KMS-11 (cell line): ENCODE results near the gene RRN3.

Source experiments
- H2AFZ ChIP-seq: fragments of 200-600 bp; sonication (generic); 2 replicates; pipeline ENCODE4 v1.6.1; 2016; ENCODE audit warnings: antibody characterized with exemption, mixed run types, low read depth
- H3K27ac ChIP-seq: fragments of 200-600 bp; sonication (generic); 2 replicates; pipeline ENCODE4 v1.6.1; 2016; ENCODE audit warnings: mild to moderate bottlenecking, mixed run types
- H3K27me3 ChIP-seq: fragments of 200-600 bp; sonication (generic); 2 replicates; pipeline ENCODE4 v1.6.1; 2017; ENCODE audit warnings: mild to moderate bottlenecking, low read depth, mixed run types, moderate library complexity; ENCODE audit not compliant: insufficient read depth
- H3K36me3 ChIP-seq: fragments of 200-600 bp; sonication (generic); 2 replicates; pipeline ENCODE4 v1.6.1; 2017; ENCODE audit warnings: mild to moderate bottlenecking, mixed run types; ENCODE audit not compliant: insufficient read depth
- H3K4me1 ChIP-seq: fragments of 200-600 bp; sonication (generic); 2 replicates; pipeline ENCODE4 v1.6.1; 2016; ENCODE audit warnings: mild to moderate bottlenecking, low read depth, mixed run types; ENCODE audit not compliant: poor library complexity, severe bottlenecking
- H3K4me2 ChIP-seq: fragments of 200-600 bp; sonication (generic); 2 replicates; pipeline ENCODE4 v1.7.0; 2016; ENCODE audit warnings: mild to moderate bottlenecking, mixed run types
- H3K4me3 ChIP-seq: fragments of 200-600 bp; sonication (generic); IDR thresholded peaks from 2 replicates; pipeline ENCODE4 v1.6.1; 2017; ENCODE audit warnings: low read depth, low read length, mixed read lengths; ENCODE audit not compliant: insufficient read depth
- H3K79me2 ChIP-seq: fragments of 200-600 bp; sonication (generic); 2 replicates; pipeline ENCODE4 v1.6.1; 2016; ENCODE audit warnings: low read depth, mixed run types; ENCODE audit not compliant: insufficient read depth
- H3K9ac ChIP-seq: fragments of 200-600 bp; sonication (generic); 2 replicates; pipeline ENCODE4 v1.6.1; 2016; ENCODE audit warnings: mild to moderate bottlenecking, mixed run types
- H4K20me1 ChIP-seq: fragments of 200-600 bp; sonication (generic); 2 replicates; pipeline ENCODE4 v1.6.1; 2016; ENCODE audit warnings: mild to moderate bottlenecking, mixed run types; ENCODE audit not compliant: insufficient read depth
- CTCF ChIP-seq: fragments of 200-600 bp; sonication (generic); conservative IDR thresholded peaks from 2 replicates; pipeline ENCODE4 v1.6.1; 2017; ENCODE audit warnings: low read depth, mild to moderate bottlenecking, antibody characterized with exemption, low read length, moderate library complexity, mixed read lengths

RRN3 gene

DNA sequence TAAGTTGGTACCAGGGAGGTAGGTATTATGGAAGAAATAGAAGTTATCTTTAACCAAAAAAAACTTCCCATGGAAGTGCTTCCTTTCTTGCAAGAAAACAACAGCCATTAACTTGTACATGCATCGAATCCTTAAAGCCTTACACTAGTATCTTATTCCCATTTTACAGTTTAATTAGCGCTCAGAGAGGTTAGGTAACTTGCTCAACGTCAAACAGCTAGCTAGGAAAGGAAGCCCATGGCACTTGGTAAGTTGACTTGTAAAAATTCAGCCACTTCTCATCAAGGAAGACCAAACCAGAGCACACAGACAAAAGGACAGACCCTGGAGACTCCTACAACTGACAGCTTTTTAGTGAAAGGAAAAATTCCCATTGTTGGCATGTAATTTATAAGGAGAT is 34.7 kb downstream of the RRN3 start:
- H3K27me3 ChIP-seq = no peaks in the 10 kb centered on the region
- no peaks in the 10 kb centered on the region for H3K79me2 ChIP-seq
- H3K9ac ChIP-seq = no peak overlapping the region
- H3K27ac ChIP-seq = no peak overlapping the region
- TF ChIP-seq CTCF = no peak
- peaks cover 17% of the 10 kb centered on the region; the same call in 1 of the 2 replicates for H3K36me3 ChIP-seq
- no peak overlapping the region for H2AFZ ChIP-seq
- H3K4me3 ChIP-seq = no peak overlapping the region
- no peak overlapping the region for H3K4me2 ChIP-seq
- no peaks in the 10 kb centered on the region for H3K4me1 ChIP-seq
- H4K20me1 ChIP-seq = no peaks in the 10 kb centered on the region

GRCh38 chr16:15057681-15058417 is 36.2 kb downstream of the RRN3 start:
- H3K27me3 ChIP-seq = no peaks in the 10 kb centered on the region
- H3K9ac ChIP-seq = no peak overlapping the region
- no peak for TF ChIP-seq CTCF
- no peak overlapping the region for H2AFZ ChIP-seq
- H3K36me3 ChIP-seq = peaks cover 12% of the 10 kb centered on the region; the same call in 1 of the 2 replicates
- no peaks in the 10 kb centered on the region for H3K4me1 ChIP-seq
- H3K27ac ChIP-seq = no peak overlapping the region
- no peaks in the 10 kb centered on the region for H4K20me1 ChIP-seq
- H3K79me2 ChIP-seq = no peaks in the 10 kb centered on the region
- H3K4me2 ChIP-seq = no peak overlapping the region
- H3K4me3 ChIP-seq = no peak overlapping the region

DNA sequence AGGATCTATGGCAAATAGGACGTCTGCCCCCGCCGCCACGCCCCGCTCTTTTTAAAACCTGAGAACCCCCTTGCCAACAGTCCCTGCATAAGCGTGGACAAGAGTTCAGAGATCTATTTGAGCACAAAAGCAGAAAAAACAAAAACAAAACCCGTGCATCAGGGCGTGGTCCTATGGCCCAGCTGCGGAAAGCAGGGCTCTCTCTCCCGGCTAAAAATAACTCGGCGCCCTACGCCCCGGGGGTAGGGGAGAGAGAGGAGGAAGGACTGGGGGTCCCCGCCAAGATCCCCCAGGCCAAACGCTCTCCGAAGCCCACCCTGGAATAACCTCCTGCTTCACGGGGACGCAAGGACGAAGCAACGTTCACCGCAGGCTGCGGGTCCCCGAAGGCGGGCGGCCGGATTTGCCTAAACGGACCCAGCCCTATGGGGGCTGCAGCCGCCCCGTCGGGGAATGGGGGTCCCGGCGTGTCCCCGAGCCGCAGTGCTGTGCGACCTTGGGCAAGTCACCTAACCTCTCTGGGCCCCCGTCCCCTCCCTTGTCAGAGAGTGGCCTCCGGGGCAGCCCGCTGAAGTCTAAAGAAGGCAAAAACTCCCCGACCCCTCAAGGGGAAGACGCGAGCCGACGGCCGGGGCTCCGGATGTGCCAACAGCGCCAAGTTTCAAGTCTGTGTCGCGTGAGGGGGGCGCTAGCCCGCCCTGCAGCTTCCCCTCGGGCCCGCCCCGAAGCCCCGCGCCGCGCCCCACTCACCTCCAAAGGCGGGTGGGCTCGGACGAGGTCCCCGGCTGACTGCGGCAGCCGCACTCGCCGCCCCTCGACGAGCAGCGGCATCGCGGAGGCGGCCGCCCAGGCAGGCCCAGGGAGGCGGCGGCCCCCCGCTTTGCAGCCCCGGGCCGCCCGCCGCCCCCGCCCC is 38.7 kb downstream of the RRN3 start:
- H3K27me3 ChIP-seq = no peaks in the 10 kb centered on the region
- no peak overlapping the region for H3K27ac ChIP-seq
- peak overlapping the region; percentile 54 for H3K4me3 ChIP-seq
- no peaks in the 10 kb centered on the region for H3K4me1 ChIP-seq
- 0 out of 2 replicates have a peak, but pooled peaks have one; percentile 11 for TF ChIP-seq CTCF
- no peaks in the 10 kb centered on the region for H4K20me1 ChIP-seq
- H3K4me2 ChIP-seq = peak overlapping the region; percentile 83
- H3K79me2 ChIP-seq = no peaks in the 10 kb centered on the region
- no peaks in the 10 kb centered on the region for H3K36me3 ChIP-seq
- peak overlapping the region; percentile 59 for H3K9ac ChIP-seq
- peak overlapping the region; percentile 85 for H2AFZ ChIP-seq

DNA sequence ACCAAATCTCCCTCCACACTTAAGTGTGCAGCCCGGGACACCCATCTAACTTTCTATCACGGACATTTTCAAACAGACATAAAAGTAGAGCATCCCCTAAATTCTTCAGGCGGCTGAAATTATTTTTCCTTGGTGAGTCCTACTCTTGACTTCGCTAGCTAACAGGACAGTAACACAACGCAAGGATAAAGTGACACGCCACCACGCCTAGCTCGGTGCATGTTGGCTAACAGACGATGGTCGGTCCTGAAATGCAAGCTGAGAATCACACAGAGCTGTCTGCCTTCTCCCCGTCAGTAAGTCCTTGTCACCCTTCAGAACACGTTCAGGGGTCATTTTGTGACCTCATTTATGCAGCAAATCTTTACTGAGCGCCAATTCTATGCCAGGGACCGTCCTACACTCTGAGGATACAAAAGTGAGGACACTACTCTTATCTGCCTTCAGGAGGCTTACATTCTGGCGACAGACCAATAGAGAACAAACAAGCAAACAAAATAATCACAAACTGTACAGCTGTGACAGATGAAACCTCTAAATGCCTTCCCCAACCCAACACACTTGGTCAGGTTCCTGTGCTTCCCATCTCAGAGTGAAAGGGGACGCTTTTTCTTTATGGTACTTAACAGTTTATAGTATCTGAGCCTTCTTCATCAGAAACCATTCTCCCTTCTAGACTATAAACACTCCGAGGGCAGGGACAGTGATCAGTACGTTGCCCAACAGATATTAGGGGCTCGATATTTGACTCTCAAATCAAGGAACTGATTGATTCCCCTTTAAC is 39.5 kb downstream of the RRN3 start:
- peak overlapping the region; percentile 59; the same call in 1 of the 2 replicates for H3K9ac ChIP-seq
- no peak for TF ChIP-seq CTCF
- H3K27me3 ChIP-seq = no peaks in the 10 kb centered on the region

More for the DNA sequence above, 39.5 kb downstream of the RRN3 start:
- Histone ChIP-seq H3K79me2 (0 out of 2 replicates have a peak, but pooled peaks cover under 1% of the 10 kb centered on the region), H3K27ac (no peak overlapping the region), H3K4me2 (peak overlapping the region; percentile 83), H3K4me1 (no peaks in the 10 kb centered on the region), H3K4me3 (peak overlapping the region; percentile 54), H2AFZ (peak overlapping the region; percentile 85; the same call in 1 of the 2 replicates), H3K36me3 (no peaks in the 10 kb centered on the region), H4K20me1 (no peaks in the 10 kb centered on the region)
